Fibroblast of mammary gland (primary cell): Measurements from ENCODE around the gene CREB3.

Experiments
- DNase-seq: peaks from one replicate; pipeline ENCODE4 v3.0.0-alpha.2; 2010; ENCODE audit warnings: low read depth
- H3K4me3 ChIP-seq: 2 replicates; pipeline ENCODE4 v1.5.1; 2011; ENCODE audit warnings: low read depth, mild to moderate bottlenecking, low read length, moderate library complexity; ENCODE audit not compliant: control insufficient read depth
- TF ChIP-seq, protein P1 (sequence below): conservative IDR thresholded peaks from 2 replicates; pipeline ENCODE4 v1.5.1; 2011; ENCODE audit warnings: low read depth, low read length, inconsistent platforms; ENCODE audit not compliant: control insufficient read depth, insufficient read depth

Gene CREB3

DNA sequence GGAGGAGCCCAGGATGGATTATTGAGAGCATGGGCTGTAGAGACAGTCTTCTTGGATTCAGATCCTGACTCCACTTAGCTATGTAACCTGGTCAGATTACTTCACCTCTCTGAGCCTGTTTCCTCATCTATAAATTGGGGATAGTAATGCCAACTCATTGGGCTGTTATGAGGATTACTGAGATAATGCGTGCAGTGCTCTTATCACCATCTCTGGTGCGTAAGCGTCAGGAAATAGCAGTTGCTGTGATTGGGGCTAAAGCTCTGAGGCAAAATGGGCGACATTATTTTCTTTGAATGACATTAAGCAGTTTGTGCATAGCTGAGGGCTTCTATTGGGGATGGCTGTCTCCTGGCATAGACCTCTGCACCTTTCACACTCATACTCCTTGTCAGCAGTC, 22.6 kb downstream of the CREB3 start:
- H3K4me3 ChIP-seq = no peak overlapping the region
- DNase-seq = no peak
- TF ChIP-seq, protein P1, sequence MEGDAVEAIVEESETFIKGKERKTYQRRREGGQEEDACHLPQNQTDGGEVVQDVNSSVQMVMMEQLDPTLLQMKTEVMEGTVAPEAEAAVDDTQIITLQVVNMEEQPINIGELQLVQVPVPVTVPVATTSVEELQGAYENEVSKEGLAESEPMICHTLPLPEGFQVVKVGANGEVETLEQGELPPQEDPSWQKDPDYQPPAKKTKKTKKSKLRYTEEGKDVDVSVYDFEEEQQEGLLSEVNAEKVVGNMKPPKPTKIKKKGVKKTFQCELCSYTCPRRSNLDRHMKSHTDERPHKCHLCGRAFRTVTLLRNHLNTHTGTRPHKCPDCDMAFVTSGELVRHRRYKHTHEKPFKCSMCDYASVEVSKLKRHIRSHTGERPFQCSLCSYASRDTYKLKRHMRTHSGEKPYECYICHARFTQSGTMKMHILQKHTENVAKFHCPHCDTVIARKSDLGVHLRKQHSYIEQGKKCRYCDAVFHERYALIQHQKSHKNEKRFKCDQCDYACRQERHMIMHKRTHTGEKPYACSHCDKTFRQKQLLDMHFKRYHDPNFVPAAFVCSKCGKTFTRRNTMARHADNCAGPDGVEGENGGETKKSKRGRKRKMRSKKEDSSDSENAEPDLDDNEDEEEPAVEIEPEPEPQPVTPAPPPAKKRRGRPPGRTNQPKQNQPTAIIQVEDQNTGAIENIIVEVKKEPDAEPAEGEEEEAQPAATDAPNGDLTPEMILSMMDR = no peak

DNA sequence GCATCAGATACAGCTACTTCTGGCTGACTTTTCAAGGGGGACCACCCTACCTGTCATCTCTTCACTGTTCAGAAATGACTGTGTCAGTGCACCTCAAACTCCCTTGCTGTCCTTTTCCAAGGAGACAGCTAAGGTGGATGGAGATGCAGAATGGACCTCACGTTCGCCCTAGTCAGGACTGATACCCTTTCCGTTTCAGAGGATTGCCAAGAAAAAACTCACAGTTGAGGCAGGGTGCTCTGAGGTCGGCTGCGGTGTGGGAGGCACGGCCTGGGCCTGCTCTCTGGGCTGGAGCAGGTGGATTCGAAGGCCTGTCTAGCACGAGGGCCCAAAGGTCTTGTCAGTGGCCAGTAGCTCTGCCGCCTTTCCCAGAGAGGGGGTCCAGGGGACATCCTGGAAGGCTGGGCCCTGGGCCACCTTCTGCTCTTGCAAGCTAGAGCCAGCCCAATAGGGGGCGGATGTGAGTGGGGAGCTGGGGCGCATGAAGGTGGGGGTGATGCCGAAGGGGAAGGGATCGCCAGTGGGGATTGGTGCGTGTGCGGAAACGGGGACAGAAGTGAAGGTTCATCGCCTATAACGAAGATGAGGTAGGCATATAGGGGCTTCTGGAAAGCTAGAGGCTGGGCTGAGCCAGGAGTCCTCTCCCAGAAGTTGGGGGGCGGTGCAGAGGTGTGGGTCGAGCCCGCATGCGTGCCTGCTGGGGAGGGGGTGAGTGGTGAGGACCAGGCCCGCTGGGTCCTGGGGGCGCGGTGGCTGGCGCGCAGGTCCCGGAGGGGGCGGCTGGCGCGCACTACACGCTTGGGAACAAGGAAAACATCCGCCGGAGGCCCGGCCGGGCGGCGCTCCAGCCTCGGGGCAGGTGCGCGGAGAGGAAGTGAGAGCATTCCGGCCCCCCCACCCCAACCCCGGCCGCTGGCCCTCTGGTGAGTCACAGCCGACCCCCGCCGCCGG, 24.1 kb downstream of the CREB3 start:
- TF ChIP-seq, protein P1 = peak; percentile 50
- peak overlapping the region; percentile 25 for H3K4me3 ChIP-seq
- DNase-seq = peak; percentile 18

DNA sequence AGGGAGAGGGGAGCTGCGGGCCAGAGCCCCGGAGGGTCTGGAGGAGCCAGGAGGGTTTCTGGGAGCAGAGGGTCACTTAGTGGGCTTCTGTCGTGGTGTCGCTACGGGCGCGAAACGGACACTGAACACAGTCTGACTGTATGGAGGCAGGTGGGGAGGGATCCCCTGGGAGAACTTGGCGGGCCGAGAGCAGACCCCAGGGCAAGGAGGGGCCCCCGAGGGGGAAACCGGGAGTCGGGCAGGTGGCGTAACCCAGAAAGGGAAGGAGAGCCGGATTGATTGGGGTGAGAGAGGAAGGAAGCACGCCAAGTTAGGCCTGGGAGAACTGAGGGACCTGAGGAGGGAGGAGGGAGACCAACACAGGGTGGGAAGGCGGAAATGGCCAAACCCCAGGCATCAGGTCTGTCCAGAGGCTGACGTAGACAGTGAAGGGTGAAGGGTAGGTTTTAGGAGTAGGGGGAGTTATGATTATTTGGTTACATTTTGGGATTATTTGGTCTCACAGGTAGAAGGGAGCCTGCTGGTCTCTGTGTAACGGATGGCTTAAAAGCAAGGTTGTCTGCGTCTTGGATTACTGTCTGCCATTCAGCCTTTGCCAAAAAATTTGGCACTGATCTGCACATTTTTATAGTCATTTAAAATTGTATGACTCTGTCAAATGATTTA, 24.9 kb downstream of the CREB3 start:
- no peak for DNase-seq

DNA sequence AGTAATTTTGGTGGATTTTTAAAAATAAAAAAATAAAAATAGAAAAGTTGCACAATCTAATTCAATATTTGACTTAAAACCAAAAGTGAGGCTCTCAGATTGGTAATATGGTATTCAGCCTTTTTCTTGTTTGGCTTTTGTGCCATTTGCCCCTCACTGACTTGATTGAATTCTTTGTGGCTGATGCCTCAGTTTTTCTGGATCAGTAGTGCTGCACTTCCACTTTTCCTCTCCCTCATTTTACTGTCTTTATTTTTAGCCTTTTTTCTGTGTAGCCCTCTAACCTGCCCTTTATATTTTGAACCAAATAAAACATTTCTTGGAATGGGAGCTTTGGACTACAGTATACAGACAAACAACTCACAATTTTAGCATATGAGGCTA, 25.4 kb downstream of the CREB3 start:
- no peak for DNase-seq
- TF ChIP-seq, protein P1 = no peak
- H3K4me3 ChIP-seq = no peak overlapping the region

More for the DNA sequence above, 24.9 kb downstream of the CREB3 start:
- TF ChIP-seq, protein P1 = no peak
- no peak overlapping the region for H3K4me3 ChIP-seq

DNA sequence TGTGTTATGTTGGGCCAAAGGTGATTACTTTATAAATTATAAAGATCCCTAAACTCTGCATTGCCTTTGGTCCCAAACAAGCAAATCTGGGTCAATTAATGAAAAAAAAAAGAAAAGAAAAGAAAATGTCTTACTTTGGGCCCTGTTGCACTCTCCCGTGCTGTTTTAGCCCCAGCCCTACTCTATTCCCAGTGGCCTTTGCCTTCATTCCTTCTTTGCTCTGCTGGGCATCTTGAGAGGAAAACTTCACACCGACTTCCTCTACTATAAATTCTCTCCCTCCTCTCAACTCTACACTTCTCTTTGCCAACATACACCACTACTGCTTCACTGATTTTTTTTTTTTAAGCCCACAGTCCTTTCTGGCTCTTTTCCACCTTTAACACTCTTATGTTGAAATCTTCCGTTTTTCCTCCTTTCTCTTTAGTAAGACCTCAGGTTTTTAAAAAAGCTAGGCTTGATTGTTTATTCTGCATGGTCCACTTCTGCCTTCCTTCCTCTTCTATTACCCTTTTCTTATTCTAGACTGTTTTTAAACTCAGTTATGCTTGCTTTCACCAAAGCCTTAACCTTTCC, 26.1 kb downstream of the CREB3 start:
- no peak overlapping the region for H3K4me3 ChIP-seq
- peak; percentile 30 for DNase-seq
- TF ChIP-seq, protein P1 = no peak

DNA sequence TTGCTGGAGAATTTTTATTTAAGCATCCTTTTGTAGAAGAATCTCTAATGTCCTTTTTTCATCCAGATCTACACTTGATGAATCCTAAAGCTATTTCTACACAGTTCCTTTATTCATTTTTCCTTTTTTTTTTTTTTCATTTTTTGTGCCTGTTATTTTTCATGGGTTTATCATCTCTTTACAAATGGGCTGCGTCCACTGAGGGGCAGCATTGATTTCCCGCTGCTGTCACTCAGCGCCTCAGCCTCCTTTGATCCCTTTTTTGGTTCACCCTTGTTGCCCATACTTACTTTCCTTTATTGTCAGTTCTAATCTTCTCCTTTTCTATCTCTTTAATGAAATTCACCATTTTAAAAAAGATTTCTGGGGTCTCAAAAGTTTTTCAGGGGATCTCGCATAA, 27.3 kb downstream of the CREB3 start:
- DNase-seq = no peak
- TF ChIP-seq, protein P1 = no peak
- no peak overlapping the region for H3K4me3 ChIP-seq
